HEK293 (cell line): ENCODE data around the gene DNAJC12.

Experiments used
- CTCF ChIA-PET: fragments of 350-600 bp; formaldehyde crosslinking; extraction: SDS; loops from one replicate; lab custom pipeline; 2021; ENCODE audit warnings: antibody characterized with exemption; lab: Yijun Ruan, JAX
- POLR2A ChIA-PET: fragments of 300-600 bp; formaldehyde crosslinking; extraction: SDS; loops from one replicate; lab custom pipeline; 2020; ENCODE audit warnings: antibody characterized with exemption, inconsistent platforms; lab: Yijun Ruan, JAX
- H3K27ac ChIP-seq: fragments of 200-500 bp; sonication (Bioruptor generic); 2 replicates; pipeline ENCODE4 v1.5.1; 2014; ENCODE audit warnings: low read depth, low read length, control low read depth, inconsistent platforms; ENCODE audit errors: extremely low read depth
- H3K36me3 ChIP-seq, 2 experiments: fragments of 200-500 bp in 1 of 2; sonication (Bioruptor generic) in 1 of 2; 1 replicate in 1 of 2; 2 replicates in 1 of 2; pipeline ENCODE4 v1.5.1; 2014 to 2017; ENCODE audit warnings: inconsistent platforms in 2 of 2, low read length in 2 of 2; ENCODE audit not compliant: control insufficient read depth in 2 of 2, insufficient read depth in 1 of 2
- H3K4me1 ChIP-seq: fragments of 200-500 bp; sonication (Bioruptor generic); 2 replicates; pipeline ENCODE4 v1.5.1; 2014; ENCODE audit warnings: mild to moderate bottlenecking, low read length, inconsistent platforms; ENCODE audit not compliant: control insufficient read depth, insufficient read depth
- H3K4me3 ChIP-seq: 2 replicates; pipeline ENCODE4 v1.5.1; 2011; ENCODE audit warnings: low read depth, mild to moderate bottlenecking, control low read depth, low read length, moderate library complexity
- H3K9me3 ChIP-seq: fragments of 200-500 bp; sonication (Bioruptor generic); 2 replicates; pipeline ENCODE4 v1.5.1; 2014; ENCODE audit warnings: low read depth, low read length, inconsistent platforms; ENCODE audit not compliant: control insufficient read depth, insufficient read depth
- HIC1 ChIP-seq: fragments of 450-650 bp; formaldehyde crosslinking; IDR thresholded peaks from 2 replicates; pipeline ENCODE4 v1.5.1; 2016; ENCODE audit warnings: missing biosample characterization, missing genetic modification characterization
- HOXC10 ChIP-seq: sonication (generic); formaldehyde crosslinking; IDR thresholded peaks from 2 replicates; pipeline ENCODE4 v1.8.1; 2023; ENCODE audit warnings: mild to moderate bottlenecking, missing genetic modification reagents
- KLF1 ChIP-seq: fragments of 450-650 bp; formaldehyde crosslinking; IDR thresholded peaks from 2 replicates; pipeline ENCODE4 v1.5.1; 2016; ENCODE audit warnings: missing biosample characterization, missing genetic modification characterization
- KLF8 ChIP-seq: fragments of 450-650 bp; formaldehyde crosslinking; IDR thresholded peaks from 2 replicates; pipeline ENCODE4 v1.5.1; 2016; ENCODE audit warnings: missing biosample characterization, missing genetic modification characterization
- REST ChIP-seq: fragments of 450-650 bp; formaldehyde crosslinking; IDR thresholded peaks from 2 replicates; pipeline ENCODE4 v1.5.1; 2016; ENCODE audit warnings: missing biosample characterization, missing genetic modification characterization
- SCRT2 ChIP-seq: fragments of 450-650 bp; formaldehyde crosslinking; IDR thresholded peaks from 2 replicates; pipeline ENCODE4 v1.5.1; 2016; ENCODE audit warnings: missing biosample characterization, missing genetic modification characterization
- SP7 ChIP-seq: fragments of 450-650 bp; formaldehyde crosslinking; IDR thresholded peaks from 2 replicates; pipeline ENCODE4 v1.5.1; 2016; ENCODE audit warnings: missing biosample characterization, missing genetic modification characterization
- ZNF175 ChIP-seq: fragments of 450-650 bp; formaldehyde crosslinking; IDR thresholded peaks from 2 replicates; pipeline ENCODE4 v1.5.1; 2016; ENCODE audit warnings: missing biosample characterization, missing genetic modification characterization
- ZNF184 ChIP-seq: fragments of 450-650 bp; IDR thresholded peaks from 2 replicates; pipeline ENCODE4 v1.5.1; 2018; ENCODE audit warnings: missing biosample characterization, mild to moderate bottlenecking, missing genetic modification characterization
- ZNF211 ChIP-seq: fragments of 450-650 bp; formaldehyde crosslinking; IDR thresholded peaks from 2 replicates; pipeline ENCODE4 v1.5.1; 2016; ENCODE audit warnings: low read depth, missing biosample characterization, missing genetic modification characterization
- ZNF214 ChIP-seq: fragments of 450-650 bp; formaldehyde crosslinking; IDR thresholded peaks from 2 replicates; pipeline ENCODE4 v1.5.1; 2017; ENCODE audit warnings: missing biosample characterization, mild to moderate bottlenecking, missing genetic modification characterization, borderline replicate concordance
- ZNF624 ChIP-seq: fragments of 450-650 bp; formaldehyde crosslinking; IDR thresholded peaks from 2 replicates; pipeline ENCODE4 v1.5.1; 2017; ENCODE audit warnings: missing biosample characterization, missing genetic modification characterization
- ZNF701 ChIP-seq: fragments of 450-650 bp; formaldehyde crosslinking; IDR thresholded peaks from 2 replicates; pipeline ENCODE4 v1.5.1; 2016; ENCODE audit warnings: missing biosample characterization, missing genetic modification characterization
- ZNF843 ChIP-seq: fragments of 450-650 bp; formaldehyde crosslinking; IDR thresholded peaks from 2 replicates; pipeline ENCODE4 v1.5.1; 2016; ENCODE audit warnings: missing biosample characterization, missing genetic modification characterization
- ZSCAN16 ChIP-seq: fragments of 450-650 bp; formaldehyde crosslinking; IDR thresholded peaks from 2 replicates; pipeline ENCODE4 v1.5.1; 2016; ENCODE audit warnings: missing biosample characterization, missing genetic modification characterization
- TF ChIP-seq, protein P1 (sequence below): fragments of 450-650 bp; formaldehyde crosslinking; IDR thresholded peaks from 2 replicates; pipeline ENCODE4 v1.5.1; 2017; ENCODE audit warnings: missing biosample characterization, missing genetic modification characterization

DNAJC12 gene

GRCh38 chr10:67815571-67816059, 22.4 kb downstream of the DNAJC12 start (continued):
- TF ChIP-seq, protein P1, sequence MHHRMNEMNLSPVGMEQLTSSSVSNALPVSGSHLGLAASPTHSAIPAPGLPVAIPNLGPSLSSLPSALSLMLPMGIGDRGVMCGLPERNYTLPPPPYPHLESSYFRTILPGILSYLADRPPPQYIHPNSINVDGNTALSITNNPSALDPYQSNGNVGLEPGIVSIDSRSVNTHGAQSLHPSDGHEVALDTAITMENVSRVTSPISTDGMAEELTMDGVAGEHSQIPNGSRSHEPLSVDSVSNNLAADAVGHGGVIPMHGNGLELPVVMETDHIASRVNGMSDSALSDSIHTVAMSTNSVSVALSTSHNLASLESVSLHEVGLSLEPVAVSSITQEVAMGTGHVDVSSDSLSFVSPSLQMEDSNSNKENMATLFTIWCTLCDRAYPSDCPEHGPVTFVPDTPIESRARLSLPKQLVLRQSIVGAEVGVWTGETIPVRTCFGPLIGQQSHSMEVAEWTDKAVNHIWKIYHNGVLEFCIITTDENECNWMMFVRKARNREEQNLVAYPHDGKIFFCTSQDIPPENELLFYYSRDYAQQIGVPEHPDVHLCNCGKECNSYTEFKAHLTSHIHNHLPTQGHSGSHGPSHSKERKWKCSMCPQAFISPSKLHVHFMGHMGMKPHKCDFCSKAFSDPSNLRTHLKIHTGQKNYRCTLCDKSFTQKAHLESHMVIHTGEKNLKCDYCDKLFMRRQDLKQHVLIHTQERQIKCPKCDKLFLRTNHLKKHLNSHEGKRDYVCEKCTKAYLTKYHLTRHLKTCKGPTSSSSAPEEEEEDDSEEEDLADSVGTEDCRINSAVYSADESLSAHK, result peak; percentile 41; the same call in 1 of the 2 replicates
- TF ChIP-seq ZNF175 (tag by site-specific recombination), result no peak
- peak; percentile 39; the same call in 1 of the 2 replicates for TF ChIP-seq KLF8 (tag by site-specific recombination)
- TF ChIP-seq ZSCAN16 (tag by site-specific recombination), result no peak
- TF ChIP-seq REST, result no peak
- TF ChIP-seq HIC1 (tag by site-specific recombination), result peak; percentile 18; the same call in 1 of the 2 replicates
- peak; percentile 27; the same call in 1 of the 2 replicates for TF ChIP-seq SP7
- TF ChIP-seq ZNF184 (tag by site-specific recombination), result peak; percentile 51; the same call in 1 of the 2 replicates
- TF ChIP-seq ZNF843, result peak; percentile 76
- TF ChIP-seq, all 188 proteins: peak for 24

GRCh38 chr10:67812007-67812406, 26.0 kb downstream of the DNAJC12 start:
- H3K4me1 ChIP-seq, result no peaks in the 10 kb centered on the region; the same call in 1 of the 2 replicates
- no peak for TF ChIP-seq ZNF214 (tag by site-specific recombination)
- no peak for TF ChIP-seq KLF1 (tag by site-specific recombination)
- TF ChIP-seq HOXC10 (CRISPR knock-in tag), result no peak
- no peak for TF ChIP-seq ZNF701 (tag by site-specific recombination)
- CTCF ChIA-PET, result interaction anchor here (1.2 kb wide), 1 partner anchor 23 kb away, joined by 4 read pairs; no protein-coding TSS in a partner anchor
- no peak overlapping the region for H3K4me3 ChIP-seq
- H3K36me3 ChIP-seq, result peaks cover 0 to 3% of the 10 kb centered on the region in 2 experiments; a peak in 1 of 3 replicates
- H3K9me3 ChIP-seq, result no peaks in the 10 kb centered on the region
- POLR2A ChIA-PET, result no interaction called here
- no peak overlapping the region for H3K27ac ChIP-seq

- CTCF ChIA-PET, result no interaction called here
- TF ChIP-seq ZNF211 (no peak), SCRT2 (tag by site-specific recombination) (no peak), ZNF624 (tag by site-specific recombination) (no peak)
- H3K36me3 ChIP-seq, result peaks cover 0 to 3% of the 10 kb centered on the region in 2 experiments; a peak in 1 of 3 replicates
These were observed 28.9 kb downstream of the DNAJC12 start for GRCh38 chr10:67809107-67809506.

More at GRCh38 chr10:67809107-67809506, 28.9 kb downstream of the DNAJC12 start:
- Histone ChIP-seq H3K4me1 (no peaks in the 10 kb centered on the region; the same call in 1 of the 2 replicates), H3K9me3 (no peaks in the 10 kb centered on the region), H3K4me3 (no peak overlapping the region), H3K27ac (no peak overlapping the region)
- POLR2A ChIA-PET, result no interaction called here
